Stimulated activated CD8-positive, alpha-beta memory T cell treated with anti-CD3 and anti-CD28 coated beads, Interleukin-4, amount 100 ng/mL, for 4 hours (primary cell): ENCODE measurements around the gene MRGPRD.

Experiments
- DNase-seq, 2 donors: peaks; one replicate each; pipeline ENCODE4 v3.0.0-alpha.2; 2020; ENCODE audit warnings: low read depth in 2 of 2, low spot score in 1 of 2

MRGPRD gene

DNA sequence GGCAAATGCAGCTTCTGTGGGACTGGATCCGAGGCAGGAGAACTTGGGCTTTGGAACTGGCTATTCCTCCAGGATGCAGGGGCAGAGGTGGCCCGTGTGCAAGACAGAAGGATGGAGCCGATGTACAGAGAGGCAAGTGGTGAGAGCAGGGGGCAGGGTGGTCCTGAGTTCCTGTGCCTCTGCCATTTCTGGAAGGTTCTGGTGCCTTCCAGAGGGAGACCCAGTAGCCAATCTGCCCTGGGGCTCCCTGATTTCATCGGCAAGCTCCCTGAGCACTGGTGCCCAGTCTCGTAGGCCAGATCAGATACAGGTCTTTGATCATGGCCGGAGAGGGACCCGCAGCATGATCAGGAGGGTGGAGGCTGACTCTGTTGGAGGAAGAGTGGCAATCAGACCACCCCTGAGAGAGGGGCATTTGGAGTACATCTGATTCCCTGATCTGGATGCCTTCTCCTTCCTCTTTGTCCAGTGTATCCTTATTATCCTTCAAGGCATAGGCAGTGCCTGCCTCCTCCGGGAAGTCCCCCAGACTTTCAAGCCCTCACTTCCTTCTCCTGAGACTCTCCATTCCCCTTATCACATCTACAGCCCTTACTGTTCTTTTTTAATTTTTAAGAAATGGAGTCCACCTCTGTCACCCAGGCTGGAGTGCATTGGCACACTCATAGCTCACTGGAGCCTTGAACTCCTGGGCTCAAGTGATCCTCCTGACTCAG is 9.7 kb downstream of the MRGPRD start:
- no peak for DNase-seq

DNA sequence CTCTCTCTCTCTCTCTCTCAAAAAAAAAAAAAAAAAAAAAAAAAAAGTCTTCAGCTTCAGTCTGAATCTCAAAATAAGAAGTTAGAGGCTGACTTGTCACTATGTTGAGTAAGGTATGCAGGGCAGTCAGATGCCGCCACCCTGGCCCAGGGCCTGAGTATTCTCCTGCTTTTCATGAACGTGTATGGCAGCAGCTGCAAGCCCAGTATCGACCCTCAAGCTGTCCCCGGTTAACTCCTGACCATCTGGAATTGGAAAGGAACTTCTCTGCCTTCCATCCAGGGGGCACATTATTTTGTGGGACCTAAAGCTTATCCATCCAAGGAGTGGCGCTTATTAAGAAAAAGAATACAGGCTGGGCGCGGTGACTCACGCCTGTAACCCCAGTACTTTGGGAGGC is 11.4 kb downstream of the MRGPRD start:
- no peak for DNase-seq

DNA sequence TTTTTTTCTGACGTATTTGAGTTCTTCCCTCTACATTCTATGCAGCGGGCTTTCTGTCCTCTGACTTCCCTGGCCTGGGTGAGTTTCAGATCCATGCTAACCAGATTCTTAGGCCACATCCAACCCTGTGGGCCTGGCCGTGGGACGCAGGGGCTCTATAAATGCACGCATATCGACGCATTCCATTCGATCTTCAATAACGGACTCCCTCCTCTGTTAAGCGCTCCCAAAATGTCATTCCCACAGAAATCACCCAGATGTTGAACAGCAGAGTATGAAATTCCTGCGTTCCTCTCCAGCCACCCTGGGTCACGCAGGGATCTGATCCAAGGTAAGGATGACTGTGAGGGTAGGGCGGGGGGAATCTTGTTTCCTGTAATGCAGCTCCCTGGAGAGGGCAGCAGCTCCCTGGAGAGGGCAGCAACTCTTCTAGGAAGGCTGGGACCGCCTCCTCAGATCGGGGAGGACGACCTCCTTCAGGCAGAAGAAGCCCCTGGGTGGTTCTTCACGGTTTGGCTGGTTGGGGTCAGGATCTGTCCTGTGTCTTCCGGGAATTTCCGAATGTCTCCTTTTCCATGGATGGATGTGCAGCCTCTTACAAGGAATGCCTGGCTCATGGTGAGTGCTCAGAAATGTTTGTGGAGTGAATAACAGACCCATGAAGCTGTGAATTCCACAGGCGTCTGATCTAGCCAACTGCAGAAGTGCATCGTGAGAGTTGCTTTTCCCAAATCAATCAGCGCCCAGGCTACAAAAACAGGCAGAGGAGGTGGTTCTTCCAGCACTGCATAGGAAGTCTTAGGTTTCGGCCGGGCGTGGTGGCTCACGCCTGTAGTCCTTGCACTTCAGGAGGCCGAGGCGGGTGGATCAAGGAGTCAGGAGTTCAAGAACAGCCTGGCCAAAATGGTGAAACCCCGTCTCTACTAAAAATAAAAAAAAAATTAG is 12.2 kb downstream of the MRGPRD start:
- no peak for DNase-seq

DNA sequence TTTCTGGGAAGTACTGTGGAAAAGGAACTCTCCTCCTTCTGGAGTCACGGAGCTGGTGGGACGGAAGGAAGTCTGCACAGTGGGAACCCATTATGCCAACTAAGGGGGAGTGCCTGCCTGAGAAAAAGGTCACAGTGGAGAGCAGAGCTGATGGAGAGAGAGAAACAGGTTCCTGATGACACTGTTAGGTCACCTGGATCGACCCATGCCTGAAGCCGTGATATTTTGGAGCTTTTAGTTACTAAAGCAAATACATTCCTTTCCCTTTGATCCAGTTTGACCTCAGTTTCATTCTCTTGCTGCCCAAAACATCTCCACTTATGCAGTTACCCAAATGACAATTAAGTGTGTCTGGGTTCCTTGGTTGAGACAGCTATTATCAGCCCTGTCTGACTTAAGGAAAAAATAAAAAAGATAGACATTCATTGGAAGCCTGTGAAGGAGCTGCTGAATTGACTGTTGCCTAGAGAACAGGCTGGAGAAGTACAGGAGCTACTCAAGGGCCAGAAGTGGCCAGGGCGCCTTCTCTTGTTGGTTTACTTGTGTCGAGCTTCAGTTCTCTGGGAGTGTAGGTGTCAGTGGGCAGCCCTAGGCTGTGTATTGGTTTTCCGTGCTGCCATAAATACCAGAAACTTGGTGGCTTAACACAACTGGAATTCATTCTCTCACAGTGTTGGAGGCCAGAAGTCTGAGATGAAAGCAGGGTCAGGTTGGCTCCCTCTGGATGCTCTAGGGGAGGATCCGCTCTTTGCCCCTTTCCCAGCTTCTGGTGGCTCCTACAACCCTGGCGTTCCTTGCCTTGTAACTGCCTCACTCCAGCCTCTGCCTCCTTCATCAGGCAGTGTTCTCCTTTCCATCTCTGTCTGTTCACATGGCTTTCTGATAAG is 13.6 kb downstream of the MRGPRD start:
- DNase-seq, result no peak

DNA sequence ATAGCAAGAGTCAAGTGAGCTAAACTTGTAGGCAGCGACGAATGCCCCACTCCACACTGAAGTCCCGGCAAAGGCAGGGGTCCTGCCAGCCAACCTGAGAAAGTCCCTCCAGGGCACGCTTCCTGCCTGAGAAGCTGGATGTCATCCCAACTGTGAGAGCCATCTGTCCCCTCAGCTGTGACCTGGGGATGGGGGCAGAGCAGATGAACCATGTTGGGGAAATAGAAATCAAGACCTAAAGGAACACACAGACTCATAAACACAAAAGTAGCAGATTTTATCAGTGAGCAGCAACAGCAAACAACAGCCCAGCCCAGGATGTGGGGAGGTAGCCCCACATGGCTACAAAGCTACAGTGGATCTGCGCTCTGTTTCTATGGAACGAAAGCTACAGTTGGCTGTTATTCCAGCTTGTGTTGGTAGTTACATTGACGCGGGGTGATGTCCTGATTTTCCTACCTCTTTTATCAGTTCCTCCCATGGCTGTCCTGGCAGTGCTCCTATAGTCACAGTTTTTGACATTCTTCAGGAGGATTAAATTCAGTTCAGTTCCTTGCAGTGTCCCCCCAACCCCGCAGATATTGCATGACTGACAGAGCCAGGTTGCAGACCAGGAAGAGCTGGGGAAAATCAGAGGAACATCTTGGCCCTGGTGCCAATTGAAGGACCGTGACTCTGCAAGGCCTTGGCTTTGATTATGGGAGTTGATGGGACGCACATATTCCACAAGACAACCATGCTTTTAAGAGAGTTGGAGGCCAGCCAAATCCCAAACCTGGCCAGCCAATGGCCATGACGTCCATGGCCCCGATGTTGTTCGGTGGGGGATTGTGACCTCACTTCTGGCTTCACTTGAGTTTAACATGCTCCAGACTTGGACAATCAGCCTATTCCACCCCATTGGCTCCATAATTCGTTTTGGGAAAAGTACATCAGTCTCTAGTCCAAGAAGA is 14.6 kb downstream of the MRGPRD start:
- no peak for DNase-seq

DNA sequence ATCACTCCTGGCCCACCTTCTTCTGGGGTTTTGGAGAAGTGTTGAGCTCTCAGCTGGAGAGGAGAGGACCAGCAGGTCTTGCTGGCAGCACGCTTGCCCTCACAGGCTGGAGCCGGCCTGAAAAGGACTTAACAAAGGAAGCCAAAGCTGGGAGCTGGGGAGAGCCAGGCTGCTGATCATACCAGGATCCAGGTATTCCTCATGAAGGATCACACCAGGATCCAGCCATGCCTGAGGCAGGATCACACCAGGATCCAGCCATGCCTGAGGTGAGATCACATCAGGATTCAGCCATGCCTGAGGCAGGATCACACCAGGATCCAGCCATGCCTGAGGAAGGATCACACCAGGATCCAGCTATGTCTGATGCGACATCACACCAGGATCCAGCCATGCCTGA is 17.0 kb downstream of the MRGPRD start:
- no peak for DNase-seq

DNA sequence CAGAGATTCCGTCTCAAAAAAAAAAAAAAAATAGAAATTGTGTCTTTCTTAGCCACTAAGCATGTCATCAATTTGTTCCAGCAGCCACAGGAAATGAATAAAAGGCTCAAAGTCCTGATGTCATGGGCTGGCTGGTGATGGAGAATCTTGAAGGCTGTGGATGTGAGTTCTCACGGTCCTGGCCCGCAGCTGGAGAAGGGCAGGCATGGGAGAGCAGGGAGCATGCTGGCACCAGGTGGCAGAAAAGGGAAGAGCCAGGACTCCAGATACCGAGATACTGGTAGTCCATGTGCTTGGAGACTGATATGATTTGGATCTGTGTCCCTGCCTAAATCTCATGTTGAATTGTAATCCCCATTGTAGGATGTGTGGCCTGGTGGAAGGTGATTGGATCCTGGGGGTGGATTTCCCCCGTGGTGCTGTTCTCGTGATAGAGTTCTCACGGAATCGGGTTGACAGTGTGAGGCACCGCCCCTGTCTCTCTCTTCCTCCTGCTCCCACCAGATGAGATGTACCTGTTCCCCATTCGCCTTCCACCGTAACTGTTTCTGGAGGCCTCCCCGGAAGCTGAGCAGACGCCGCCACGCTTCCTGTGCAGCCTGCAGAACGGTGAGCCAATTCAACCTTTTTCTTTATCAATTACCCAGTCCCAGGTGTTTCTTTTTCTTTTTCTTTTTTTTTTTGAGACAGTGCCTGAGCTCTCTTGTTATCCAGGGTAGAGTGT is 18.1 kb downstream of the MRGPRD start:
- no peak for DNase-seq

DNA sequence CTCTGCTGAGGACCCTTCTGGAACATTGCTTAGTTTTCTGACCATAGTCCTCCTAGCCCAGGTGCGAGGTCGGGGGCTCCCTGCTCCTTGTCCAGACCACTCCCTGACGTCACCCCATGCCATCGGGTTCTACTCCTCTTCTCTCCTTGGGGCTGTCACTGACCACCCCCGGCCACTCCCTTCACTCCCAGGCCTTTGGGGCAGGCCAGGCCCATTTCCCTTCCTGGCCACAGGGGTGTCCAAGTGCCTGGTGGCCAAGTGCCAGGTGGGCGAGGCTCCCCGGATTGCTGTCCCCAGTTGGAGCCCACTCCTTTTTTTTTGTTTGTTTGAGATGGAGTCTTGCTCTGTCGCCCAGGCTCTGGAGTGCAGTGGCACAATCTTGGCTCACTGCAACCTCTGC is 19.5 kb downstream of the MRGPRD start:
- DNase-seq, result no peak

DNA sequence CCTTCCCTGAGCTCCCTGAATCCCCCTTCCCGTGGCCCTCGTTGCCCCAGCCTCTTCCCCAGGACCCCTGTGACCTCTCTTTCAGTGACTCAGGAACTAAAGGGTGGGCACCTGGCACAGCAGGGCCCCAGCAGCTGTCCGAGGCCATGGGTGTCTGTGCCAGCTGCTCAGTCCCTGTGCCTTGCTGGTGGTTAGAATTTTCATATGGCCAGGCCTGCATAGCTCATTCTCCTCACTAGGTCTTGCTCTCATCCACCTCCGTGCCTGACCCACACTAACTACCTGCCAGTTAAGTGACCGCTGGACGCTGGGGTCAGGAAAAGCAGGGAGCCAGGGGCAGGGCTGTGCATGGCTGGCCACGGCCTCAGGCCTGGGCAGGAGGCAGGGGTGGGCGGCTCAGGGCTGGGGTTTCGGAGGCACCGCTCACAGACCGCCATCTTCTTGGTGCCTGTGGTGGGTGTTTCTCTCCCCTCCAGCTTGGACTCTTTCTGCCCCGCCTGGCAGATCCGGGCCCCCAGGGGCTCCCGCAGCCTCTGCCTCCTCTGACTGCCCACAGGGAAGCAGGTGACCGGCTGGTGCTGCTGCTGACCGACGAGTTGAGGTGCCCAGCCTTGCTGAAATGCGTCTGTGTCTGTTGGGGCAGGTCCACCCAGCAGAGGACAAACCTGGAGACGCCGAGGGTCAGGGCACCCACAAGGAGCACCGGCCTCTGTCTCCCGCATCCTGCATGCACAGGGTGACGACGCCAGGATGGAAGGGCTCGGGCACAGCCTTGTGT is 20.3 kb downstream of the MRGPRD start:
- no peak for DNase-seq

DNA sequence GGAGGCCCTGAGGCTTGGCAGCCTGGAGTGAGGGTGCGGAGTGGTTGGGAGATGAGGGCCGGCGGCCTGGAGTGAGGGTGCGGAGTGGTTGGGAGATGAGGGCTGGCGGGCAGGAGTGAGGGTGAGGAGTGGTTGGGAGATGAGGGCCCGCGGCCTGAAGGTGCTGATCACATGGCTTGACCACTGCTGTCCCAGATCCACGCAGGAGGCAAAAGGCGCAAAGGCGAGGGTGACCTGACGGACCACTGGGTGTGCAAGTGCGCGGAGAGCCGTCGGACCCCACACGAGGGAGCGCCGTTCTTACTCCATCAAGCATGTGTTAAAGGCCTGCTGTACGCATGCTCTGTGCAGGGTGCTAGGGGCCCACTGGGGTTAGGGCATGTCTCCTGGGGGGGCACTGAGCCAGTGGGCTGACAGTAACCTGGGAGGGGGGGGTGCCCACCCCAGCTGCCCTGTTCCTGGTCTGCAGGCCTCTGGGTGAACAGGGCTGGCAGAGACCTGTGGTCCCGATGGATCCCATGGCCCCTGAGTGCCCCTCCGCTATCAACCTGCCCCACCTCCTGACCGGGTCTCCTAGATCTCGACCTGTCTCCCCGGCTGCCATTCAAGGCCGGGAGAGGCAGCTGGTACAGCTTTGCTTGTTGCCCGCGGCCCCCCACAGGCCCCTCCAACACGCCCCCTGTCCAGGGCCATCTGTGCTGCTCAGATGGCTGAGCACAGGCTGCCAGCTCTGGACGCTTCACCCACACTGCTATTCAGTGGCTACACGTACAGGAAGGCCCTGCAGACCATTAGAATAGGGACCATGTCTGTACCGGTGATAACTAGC is 21.1 kb downstream of the MRGPRD start:
- no peak for DNase-seq

DNA sequence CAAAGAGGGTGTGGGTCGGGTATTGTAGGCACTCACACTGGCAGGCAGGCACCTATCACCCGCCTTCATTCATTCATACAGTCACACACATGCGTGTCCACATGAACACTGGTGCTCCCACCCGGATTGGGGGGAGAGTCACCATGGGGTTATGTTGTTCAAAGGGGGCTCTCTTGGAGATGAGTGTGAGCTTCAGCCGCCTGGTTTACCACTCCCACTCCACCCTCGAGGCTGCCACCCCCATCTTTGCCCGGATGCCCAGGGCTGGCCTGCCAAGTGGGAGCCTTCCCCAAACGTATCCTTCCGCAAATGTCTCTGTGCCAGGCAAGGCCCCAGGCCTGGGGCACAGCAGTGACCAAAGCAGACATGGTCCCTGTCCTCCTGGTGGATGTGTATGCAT is 22.6 kb downstream of the MRGPRD start:
- DNase-seq, result no peak

DNA sequence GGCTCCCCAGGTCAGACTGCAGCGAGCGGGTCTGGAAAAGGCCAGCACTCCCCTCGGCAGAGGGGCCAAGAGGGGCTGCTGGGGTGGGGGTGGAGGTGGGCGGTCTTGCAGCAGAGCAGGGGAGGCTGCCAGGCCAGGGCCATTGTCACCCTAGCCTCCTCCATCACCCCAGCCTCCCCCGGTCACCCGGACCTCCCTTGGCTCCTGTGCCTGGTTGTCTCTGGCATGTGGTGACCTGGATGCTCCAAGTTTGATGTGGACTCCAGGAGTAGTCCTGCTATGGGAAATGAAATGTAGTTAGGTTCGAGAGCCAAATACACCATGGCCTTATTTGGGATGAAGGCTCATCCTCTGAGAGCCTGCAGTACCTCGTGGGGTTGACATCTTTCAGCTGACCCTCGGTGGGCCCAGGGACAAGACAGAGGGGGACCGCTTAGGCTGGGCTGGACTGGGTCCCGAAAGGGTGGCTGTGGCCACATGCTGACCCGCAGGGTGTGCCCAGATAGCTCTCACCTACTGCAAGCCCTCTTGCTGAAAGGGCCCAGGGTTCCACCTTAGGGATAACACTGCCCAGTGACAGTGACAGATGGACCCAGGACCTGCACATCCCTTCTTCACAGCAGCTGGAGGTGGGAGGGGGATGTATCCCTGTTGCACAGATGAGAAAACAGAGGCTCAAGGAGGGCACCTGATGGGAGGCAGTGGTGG is 24.1 kb downstream of the MRGPRD start:
- DNase-seq, result no peak

DNA sequence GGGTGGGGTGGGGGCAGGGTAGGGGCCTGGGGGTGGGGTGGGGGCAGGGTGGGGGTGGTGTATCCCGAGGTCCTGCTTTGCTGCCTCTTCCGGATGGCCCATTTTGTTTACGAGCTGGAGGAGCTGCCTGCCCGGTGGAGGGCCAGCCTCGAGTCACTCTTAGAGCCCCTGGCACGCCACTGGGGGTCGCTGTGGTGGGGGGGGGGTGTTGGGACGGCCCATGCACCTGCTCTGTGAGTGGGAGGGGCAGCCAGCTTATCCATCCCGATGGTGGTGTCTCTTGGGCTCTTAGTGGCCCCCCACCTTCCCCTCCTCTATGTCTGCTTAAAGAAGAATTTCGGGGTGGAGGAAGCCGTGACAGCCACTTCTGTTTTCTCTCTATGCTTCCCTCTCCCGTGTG is 24.6 kb downstream of the MRGPRD start:
- no peak for DNase-seq

DNA sequence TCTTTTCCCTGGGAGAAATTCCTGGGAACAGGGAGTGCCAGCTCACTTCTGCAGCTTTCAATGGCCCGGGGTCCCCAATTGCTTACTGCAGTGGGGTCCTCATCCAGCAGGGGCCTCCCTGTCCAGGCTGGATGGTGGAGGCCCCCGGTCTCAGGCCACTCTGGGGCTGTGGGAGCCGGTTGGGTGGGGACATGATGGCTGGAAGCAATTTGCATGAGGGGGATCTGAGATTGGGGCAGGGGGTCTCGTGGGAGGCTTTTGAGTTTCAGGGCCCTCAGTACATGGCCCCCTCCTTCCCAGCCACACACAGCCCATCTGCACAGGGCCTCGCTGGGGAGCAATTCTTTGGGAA is 25.2 kb downstream of the MRGPRD start:
- no peak for DNase-seq

DNA sequence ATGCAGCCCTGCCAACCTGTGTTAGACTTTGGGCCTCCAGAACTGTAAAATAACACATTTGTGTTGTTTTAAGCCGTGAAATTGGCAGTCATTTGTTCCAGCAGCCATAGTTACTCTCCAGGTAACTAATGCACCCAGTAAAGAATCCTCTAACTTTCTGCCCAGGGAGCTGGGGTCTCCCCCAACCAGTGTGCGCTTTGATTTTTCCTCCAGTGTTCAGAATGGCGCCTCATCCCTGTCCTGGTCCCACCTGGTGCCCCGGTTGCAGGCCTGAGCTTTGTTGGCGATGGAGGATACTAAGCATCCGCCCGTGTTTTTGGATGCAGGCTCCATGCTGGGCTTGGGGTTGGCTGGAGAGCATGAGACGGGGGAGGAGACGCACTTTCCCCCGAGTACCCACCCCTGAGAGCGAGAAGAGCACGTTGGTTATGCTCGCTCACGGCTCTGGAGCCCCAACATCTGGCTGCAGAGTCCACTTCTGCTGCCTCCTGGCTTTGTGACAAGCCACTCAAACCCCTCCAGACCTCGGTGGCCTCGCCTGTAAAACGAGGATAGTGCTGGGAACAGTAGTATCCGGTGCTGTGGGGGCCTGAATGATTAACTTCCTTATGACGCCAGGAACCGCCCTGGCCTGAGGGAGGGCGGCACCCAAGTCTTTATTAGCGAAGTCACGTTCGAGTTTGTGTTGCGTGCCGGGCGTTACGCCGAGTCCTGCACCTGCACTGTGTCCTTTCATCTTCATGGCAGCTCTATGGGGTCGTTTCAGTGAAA is 25.8 kb downstream of the MRGPRD start:
- DNase-seq, result no peak

DNA sequence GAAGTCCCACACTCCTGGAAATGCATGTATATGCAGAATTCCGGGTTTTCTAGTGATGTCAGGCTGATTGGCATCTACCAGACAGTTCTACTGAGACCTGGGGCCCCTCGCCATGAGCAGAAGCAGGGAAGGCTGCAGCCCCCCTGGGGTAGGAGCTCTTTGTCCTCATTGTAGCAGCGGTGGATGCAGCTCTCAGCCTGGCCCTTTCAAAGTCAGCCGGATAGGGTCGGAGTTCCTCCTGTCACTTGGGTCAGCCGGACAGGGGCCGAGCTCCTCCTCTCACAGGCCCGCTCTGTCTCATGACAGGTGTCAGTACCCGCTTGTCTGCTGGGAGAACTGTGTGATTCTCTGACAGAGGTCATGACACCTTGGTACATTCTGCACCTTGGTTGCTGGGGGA is 30.0 kb downstream of the MRGPRD start:
- no peak for DNase-seq

DNA sequence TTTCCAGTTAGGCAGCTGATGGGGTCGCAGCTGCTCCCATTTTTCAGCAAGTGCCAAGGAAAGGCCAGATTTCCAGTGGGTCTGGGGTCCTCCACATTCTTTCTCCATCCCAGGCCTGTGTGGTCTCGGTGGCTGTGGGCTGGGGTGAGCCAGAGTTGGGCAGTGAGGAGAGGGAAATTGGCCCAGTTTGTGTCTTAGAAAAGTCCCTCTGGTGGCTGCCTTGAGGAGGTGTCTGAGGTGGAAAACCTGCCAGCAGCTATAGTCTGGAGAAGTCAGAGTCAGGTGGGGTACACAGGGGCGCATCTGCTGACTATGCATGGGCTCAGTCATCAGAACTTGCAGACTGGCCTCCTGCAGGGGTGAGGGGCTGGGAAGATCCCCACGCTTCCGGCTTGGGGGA is 30.5 kb downstream of the MRGPRD start:
- DNase-seq, result no peak
